Large intestine (tissue), 3 donors: ENCODE data around the gene SNRNP70. TPM values are rescaled to one million over a fixed set of nuclear protein-coding genes. Genes with fewer than 3 reads are reported as not detected.
"Not testable (repeated sequence)": the region's sequence is repeated elsewhere in the genome, so short reads cannot be mapped to it uniquely, and the experiment has no call there.

Source experiments
- DNase-seq, 2 donors: peaks; one replicate each; pipeline versions ENCODE4 v3.0.0 to v3.0.0-alpha.2; 2013
- H3K27ac ChIP-seq: one replicate; pipeline ENCODE4 v1.5.1; 2013; ENCODE audit warnings: low read length
- H3K27me3 ChIP-seq: 2 replicates; pipeline ENCODE4 v1.6.1; 2013; ENCODE audit warnings: low read length; ENCODE audit not compliant: control insufficient read depth, insufficient read depth
- H3K36me3 ChIP-seq: 2 replicates; pipeline ENCODE4 v1.6.1; 2013; ENCODE audit warnings: low read length; ENCODE audit not compliant: control insufficient read depth, insufficient read depth
- H3K4me1 ChIP-seq: one replicate; pipeline ENCODE4 v1.6.1; 2013; ENCODE audit warnings: low read length; ENCODE audit not compliant: control insufficient read depth, insufficient read depth
- H3K4me3 ChIP-seq: one replicate; pipeline ENCODE4 v1.5.1; 2013; ENCODE audit warnings: low read length
- H3K9me3 ChIP-seq: one replicate; pipeline ENCODE4 v1.6.1; 2013; ENCODE audit warnings: mild to moderate bottlenecking, low read depth, low read length, moderate library complexity; ENCODE audit not compliant: control insufficient read depth
- WGBS: methylation state at CpG from one replicate; pipeline ENCODE4 v1.1.5; 2013; ENCODE audit warnings: low lambda C conversion rate; ENCODE audit not compliant: insufficient coverage; 5-methylcytosine and 5-hydroxymethylcytosine counted together
- polyA plus RNA-seq: library from polyadenylated mRNA; unstranded; fragments of 120-200 nt; gene quantifications from one replicate; pipeline ENCODE4 v1.2.1, GENCODE V29; 2013

Gene SNRNP70
- polyA plus RNA-seq, 1 donor = 295 TPM

- DNase-seq = peak in 1 of 2 donors; percentile 41
- peaks cover 19% of the 10 kb centered on the region for H3K27me3 ChIP-seq
- H3K4me3 ChIP-seq = peak within 1 kb of the TSS; percentile 90
- H3K9me3 ChIP-seq = peaks cover 3% of the 10 kb centered on the region
- peaks cover 3% of the 10 kb centered on the region for H3K36me3 ChIP-seq
- no CpG with 5 or more reads among the region's 90 CpGs for WGBS
- H3K4me1 ChIP-seq = peaks cover 18% of the 10 kb centered on the region
- peak within 1 kb of the TSS; percentile 97 for H3K27ac ChIP-seq
Observed at GRCh38 chr19:49119411-49120324, 34.4 kb downstream of the SNRNP70 start, which contains the start of gene PPFIA3. Gene PPFIA3, plus strand, starts transcription at chr19:49119544. Its CDS starts 8,330 bp downstream, at chr19:49127874.

- Histone ChIP-seq H3K27ac (no peak overlapping the region), H3K4me3 (no peak overlapping the region), H3K27me3 (peaks cover 19% of the 10 kb centered on the region), H3K36me3 (peaks cover 3% of the 10 kb centered on the region), H3K4me1 (peaks cover 21% of the 10 kb centered on the region), H3K9me3 (peaks cover 3% of the 10 kb centered on the region)
- WGBS = no CpG with 5 or more reads among the region's 16 CpGs
- DNase-seq = no peak
Observed at GRCh38 chr19:49120325-49120683, 35.1 kb downstream of the SNRNP70 start.

GRCh38 chr19:49120868-49121267 lies 35.6 kb downstream of the SNRNP70 start:
- H3K27ac ChIP-seq = no peak overlapping the region
- DNase-seq = no peak
- peaks cover 3% of the 10 kb centered on the region for H3K36me3 ChIP-seq
- H3K4me3 ChIP-seq = no peak overlapping the region
- H3K4me1 ChIP-seq = peaks cover 21% of the 10 kb centered on the region
- H3K9me3 ChIP-seq = peaks cover 3% of the 10 kb centered on the region
- H3K27me3 ChIP-seq = peaks cover 19% of the 10 kb centered on the region
- 80% methylated on average over 1 of the region's 2 CpGs for WGBS

- H3K4me3 ChIP-seq, H3K36me3 ChIP-seq, H3K9me3 ChIP-seq, H3K27ac ChIP-seq, DNase-seq: not testable (repeated sequence)
- WGBS = no CpG with 5 or more reads among the region's 10 CpGs
- H3K4me1 ChIP-seq = peaks cover 21% of the 10 kb centered on the region
- H3K27me3 ChIP-seq = peaks cover 22% of the 10 kb centered on the region
Observed at GRCh38 chr19:49121841-49122240, 36.6 kb downstream of the SNRNP70 start.

GRCh38 chr19:49123285-49123684 lies 38.0 kb downstream of the SNRNP70 start:
- not testable (repeated sequence) for H3K27ac ChIP-seq, H3K9me3 ChIP-seq, H3K36me3 ChIP-seq, H3K4me3 ChIP-seq, DNase-seq
- Histone ChIP-seq H3K4me1 (peaks cover 15% of the 10 kb centered on the region), H3K27me3 (peaks cover 22% of the 10 kb centered on the region)
- no CpG with 5 or more reads among the region's 11 CpGs for WGBS

- Histone ChIP-seq H3K4me1 (peaks cover 11% of the 10 kb centered on the region), H3K36me3 (no peaks in the 10 kb centered on the region), H3K9me3 (peaks cover 6% of the 10 kb centered on the region), H3K27me3 (peaks cover 28% of the 10 kb centered on the region), H3K27ac (no peak overlapping the region), H3K4me3 (no peak overlapping the region)
- DNase-seq = peak; percentile 60 to 82
- 0% methylated on average over 1 of the region's 23 CpGs for WGBS
Observed at GRCh38 chr19:49125025-49125731, 39.9 kb downstream of the SNRNP70 start.

GRCh38 chr19:49126575-49126974 lies 41.3 kb downstream of the SNRNP70 start:
- H3K36me3 ChIP-seq = no peaks in the 10 kb centered on the region

GRCh38 chr19:49127225-49127624 lies 42.0 kb downstream of the SNRNP70 start:
- H3K27ac ChIP-seq, DNase-seq, H3K4me3 ChIP-seq, H3K36me3 ChIP-seq, H3K9me3 ChIP-seq: not testable (repeated sequence)
- no CpG with 5 or more reads among the region's 12 CpGs for WGBS
- H3K27me3 ChIP-seq = peaks cover 20% of the 10 kb centered on the region
- peaks cover 11% of the 10 kb centered on the region for H3K4me1 ChIP-seq

More at GRCh38 chr19:49126575-49126974, 41.3 kb downstream of the SNRNP70 start:
- Histone ChIP-seq H3K27me3 (peaks cover 20% of the 10 kb centered on the region), H3K4me1 (peaks cover 11% of the 10 kb centered on the region), H3K27ac (no peak overlapping the region), H3K4me3 (no peak overlapping the region), H3K9me3 (peaks cover 9% of the 10 kb centered on the region)
- WGBS = no CpG with 5 or more reads among the region's 4 CpGs
- DNase-seq = no peak

- Histone ChIP-seq H3K27ac (peak overlapping the region; percentile 62), H3K27me3 (peaks cover 26% of the 10 kb centered on the region), H3K9me3 (peaks cover 9% of the 10 kb centered on the region), H3K36me3 (no peaks in the 10 kb centered on the region), H3K4me1 (peaks cover 13% of the 10 kb centered on the region), H3K4me3 (no peak overlapping the region)
- DNase-seq = peak; percentile 93 to 95
- WGBS = no CpG with 5 or more reads among the region's 63 CpGs
Observed at GRCh38 chr19:49127674-49128544, 42.7 kb downstream of the SNRNP70 start.
